ENCODE data around the gene BICRAL. TPM values are rescaled to one million over a fixed set of nuclear protein-coding genes. Genes with fewer than 3 reads are reported as not detected.

Gene BICRAL
- total RNA-seq, 4 donors from 2014 or later: 14.7 to 34.8 (median 21.5) TPM

- Histone ChIP-seq H3K9me3 (no peaks in the 10 kb centered on the region), H3K4me3 (no peak overlapping the region), H3K27ac (no peak overlapping the region), H3K27me3 (no peaks in the 10 kb centered on the region), H3K36me3 (no peaks in the 10 kb centered on the region), H3K4me1 (peaks cover 8 to 17% (median 13%) of the 10 kb centered on the region in 4 donors)
- WGBS, 2 donors (ENCODE audit: low coverage in 1 of 2): 58 to 64% methylated on average over 2 to 3 of the region's 3 CpGs
- no peak for TF ChIP-seq POLR2A (IDR thresholded peaks at IDR 0.05)
- TF ChIP-seq, protein P1, sequence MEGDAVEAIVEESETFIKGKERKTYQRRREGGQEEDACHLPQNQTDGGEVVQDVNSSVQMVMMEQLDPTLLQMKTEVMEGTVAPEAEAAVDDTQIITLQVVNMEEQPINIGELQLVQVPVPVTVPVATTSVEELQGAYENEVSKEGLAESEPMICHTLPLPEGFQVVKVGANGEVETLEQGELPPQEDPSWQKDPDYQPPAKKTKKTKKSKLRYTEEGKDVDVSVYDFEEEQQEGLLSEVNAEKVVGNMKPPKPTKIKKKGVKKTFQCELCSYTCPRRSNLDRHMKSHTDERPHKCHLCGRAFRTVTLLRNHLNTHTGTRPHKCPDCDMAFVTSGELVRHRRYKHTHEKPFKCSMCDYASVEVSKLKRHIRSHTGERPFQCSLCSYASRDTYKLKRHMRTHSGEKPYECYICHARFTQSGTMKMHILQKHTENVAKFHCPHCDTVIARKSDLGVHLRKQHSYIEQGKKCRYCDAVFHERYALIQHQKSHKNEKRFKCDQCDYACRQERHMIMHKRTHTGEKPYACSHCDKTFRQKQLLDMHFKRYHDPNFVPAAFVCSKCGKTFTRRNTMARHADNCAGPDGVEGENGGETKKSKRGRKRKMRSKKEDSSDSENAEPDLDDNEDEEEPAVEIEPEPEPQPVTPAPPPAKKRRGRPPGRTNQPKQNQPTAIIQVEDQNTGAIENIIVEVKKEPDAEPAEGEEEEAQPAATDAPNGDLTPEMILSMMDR (IDR thresholded peaks at IDR 0.05): no peak
- no peak for TF ChIP-seq EP300 (IDR thresholded peaks at IDR 0.05; ENCODE audit: low read depth)
- TF ChIP-seq POLR2AphosphoS5 (IDR thresholded peaks at IDR 0.05): no peak
- intact Hi-C loops (cut with DNase I; ENCODE audit: low total_unique reads): no loop called here
- no peak for DNase-seq
- in situ Hi-C loops (cut with MboI; ENCODE audit: low pct_ligation_motif_present in 1 of 4, low pct_unique_long_range_greater_than_20kb in 1 of 4, low sequenced_read_pairs in 3 of 4): no loop called here
Observed at GRCh38 chr6:42751055-42751454, 30.8 kb upstream of the BICRAL start.

DNA sequence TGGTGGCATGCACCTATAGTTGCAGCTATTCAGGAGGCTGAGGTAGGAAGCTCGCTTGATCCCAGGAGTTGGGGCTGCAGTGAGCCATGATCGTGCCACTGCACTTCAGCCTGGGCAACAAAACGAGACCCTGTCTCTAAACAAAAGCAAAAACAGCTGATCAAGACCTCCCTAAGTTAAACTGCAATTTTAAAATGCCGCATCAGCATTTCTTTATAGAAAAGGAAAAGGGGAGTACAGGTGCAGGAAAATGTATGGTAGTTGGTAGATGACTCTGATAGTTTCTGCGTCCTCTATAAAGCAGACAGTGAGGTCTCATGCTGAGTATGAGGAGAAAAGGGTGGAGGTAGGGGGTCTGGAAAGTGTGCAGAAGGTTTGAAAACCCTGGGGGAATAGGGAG, 27.1 kb upstream of the BICRAL start:
- 94 to 100% methylated on average over 2 to 5 of the region's 5 CpGs for WGBS, 2 donors (ENCODE audit: low coverage in 1 of 2)
- in situ Hi-C loops (cut with MboI; ENCODE audit: low pct_ligation_motif_present in 1 of 4, low pct_unique_long_range_greater_than_20kb in 1 of 4, low sequenced_read_pairs in 3 of 4) (no loop called here), intact Hi-C loops (cut with DNase I; ENCODE audit: low total_unique reads) (no loop called here)
- no peak overlapping the region for H3K27ac ChIP-seq
- H3K27me3 ChIP-seq: no peaks in the 10 kb centered on the region
- H3K4me1 ChIP-seq: peaks cover 0 to 5% (median 2%) of the 10 kb centered on the region in 4 donors
- TF ChIP-seq POLR2A (IDR thresholded peaks at IDR 0.05) (no peak), EP300 (IDR thresholded peaks at IDR 0.05; ENCODE audit: low read depth) (no peak)
- TF ChIP-seq, protein P1 (IDR thresholded peaks at IDR 0.05): no peak
- no peak overlapping the region for H3K4me3 ChIP-seq
- no peak for DNase-seq
- no peaks in the 10 kb centered on the region for H3K9me3 ChIP-seq
- no peaks in the 10 kb centered on the region for H3K36me3 ChIP-seq

DNA sequence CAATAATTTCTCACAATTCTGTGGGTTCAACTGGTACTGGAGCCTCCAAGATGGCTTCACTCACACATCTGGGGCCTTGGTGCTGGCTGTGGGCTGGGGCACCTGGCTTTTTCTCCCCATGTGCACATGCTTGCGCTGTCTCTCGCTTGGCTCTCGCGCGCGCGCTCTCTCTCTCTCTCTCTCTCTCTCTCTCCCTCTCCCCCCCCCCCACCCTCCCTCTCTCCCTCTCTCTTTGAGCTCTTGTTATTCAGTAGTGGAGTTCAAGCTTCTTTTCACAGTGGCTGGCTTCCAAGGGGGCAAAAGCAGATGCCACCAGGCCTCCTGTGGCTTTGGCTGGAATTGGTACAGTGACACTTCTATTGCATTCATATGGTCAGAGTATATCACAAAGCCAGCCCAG, 25.1 kb upstream of the BICRAL start:
- in situ Hi-C loops (cut with MboI; ENCODE audit: low pct_ligation_motif_present in 1 of 4, low pct_unique_long_range_greater_than_20kb in 1 of 4, low sequenced_read_pairs in 3 of 4) (no loop called here), intact Hi-C loops (cut with DNase I; ENCODE audit: low total_unique reads) (no loop called here)
- no peak overlapping the region for H3K27ac ChIP-seq
- H3K27me3 ChIP-seq: no peaks in the 10 kb centered on the region
- TF ChIP-seq, protein P1 (IDR thresholded peaks at IDR 0.05): no peak
- no peak for TF ChIP-seq EP300 (IDR thresholded peaks at IDR 0.05; ENCODE audit: low read depth)
- TF ChIP-seq POLR2A (IDR thresholded peaks at IDR 0.05): no peak
- no peak for TF ChIP-seq POLR2AphosphoS5 (IDR thresholded peaks at IDR 0.05)
- no peak overlapping the region for H3K4me3 ChIP-seq
- WGBS, 2 donors (ENCODE audit: low coverage in 1 of 2): 95% methylated on average over 7 of the region's 7 CpGs; no CpG with 5 or more reads in 1 of the 2 donors
- H3K9me3 ChIP-seq: no peaks in the 10 kb centered on the region
- no peak for DNase-seq
- peaks cover 0 to 3% (median under 1%) of the 10 kb centered on the region in 4 donors for H3K4me1 ChIP-seq
- H3K36me3 ChIP-seq: no peaks in the 10 kb centered on the region

GRCh38 chr6:42758756-42759430, 23.0 kb upstream of the BICRAL start:
- WGBS, 2 donors (ENCODE audit: low coverage in 1 of 2): 84% methylated on average over 3 of the region's 3 CpGs; no CpG with 5 or more reads in 1 of the 2 donors

More at GRCh38 chr6:42758756-42759430, 23.0 kb upstream of the BICRAL start:
- intact Hi-C loops (cut with DNase I; ENCODE audit: low total_unique reads) (no loop called here), in situ Hi-C loops (cut with MboI; ENCODE audit: low pct_ligation_motif_present in 1 of 4, low pct_unique_long_range_greater_than_20kb in 1 of 4, low sequenced_read_pairs in 3 of 4) (no loop called here)
- Histone ChIP-seq H3K27ac (no peak overlapping the region), H3K27me3 (no peaks in the 10 kb centered on the region), H3K9me3 (no peaks in the 10 kb centered on the region), H3K4me1 (peaks cover 0 to 16% (median 7%) of the 10 kb centered on the region in 4 donors), H3K4me3 (no peak overlapping the region), H3K36me3 (no peaks in the 10 kb centered on the region)
- DNase-seq: no peak
- TF ChIP-seq POLR2A (IDR thresholded peaks at IDR 0.05): no peak
- TF ChIP-seq, protein P1 (IDR thresholded peaks at IDR 0.05): no peak
- TF ChIP-seq POLR2AphosphoS5 (IDR thresholded peaks at IDR 0.05): no peak
- TF ChIP-seq EP300 (IDR thresholded peaks at IDR 0.05; ENCODE audit: low read depth): no peak
